ENCODE measurements around the gene AGMO.

DNA sequence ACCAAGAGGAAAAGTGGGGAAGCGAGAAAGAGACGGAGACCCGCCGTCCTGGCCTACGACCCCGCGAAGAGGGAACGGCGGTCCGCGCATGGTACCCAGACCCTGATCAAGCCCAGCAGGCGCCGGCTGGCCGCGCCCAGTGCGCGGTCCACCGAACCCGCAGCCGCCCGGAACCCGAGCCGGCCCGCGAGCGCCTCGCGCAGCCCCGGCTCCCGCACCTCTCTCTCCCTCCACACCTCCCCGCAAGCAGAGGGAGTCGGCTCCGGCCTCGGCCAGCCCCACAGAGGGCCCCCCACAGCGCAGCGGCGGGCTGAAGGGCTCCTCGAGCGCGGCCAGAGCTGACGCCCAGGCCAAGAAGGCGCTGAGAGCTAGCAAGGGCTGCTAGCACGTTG, 164.7 kb downstream of the AGMO start:
- TF ChIP-seq, protein P1, sequence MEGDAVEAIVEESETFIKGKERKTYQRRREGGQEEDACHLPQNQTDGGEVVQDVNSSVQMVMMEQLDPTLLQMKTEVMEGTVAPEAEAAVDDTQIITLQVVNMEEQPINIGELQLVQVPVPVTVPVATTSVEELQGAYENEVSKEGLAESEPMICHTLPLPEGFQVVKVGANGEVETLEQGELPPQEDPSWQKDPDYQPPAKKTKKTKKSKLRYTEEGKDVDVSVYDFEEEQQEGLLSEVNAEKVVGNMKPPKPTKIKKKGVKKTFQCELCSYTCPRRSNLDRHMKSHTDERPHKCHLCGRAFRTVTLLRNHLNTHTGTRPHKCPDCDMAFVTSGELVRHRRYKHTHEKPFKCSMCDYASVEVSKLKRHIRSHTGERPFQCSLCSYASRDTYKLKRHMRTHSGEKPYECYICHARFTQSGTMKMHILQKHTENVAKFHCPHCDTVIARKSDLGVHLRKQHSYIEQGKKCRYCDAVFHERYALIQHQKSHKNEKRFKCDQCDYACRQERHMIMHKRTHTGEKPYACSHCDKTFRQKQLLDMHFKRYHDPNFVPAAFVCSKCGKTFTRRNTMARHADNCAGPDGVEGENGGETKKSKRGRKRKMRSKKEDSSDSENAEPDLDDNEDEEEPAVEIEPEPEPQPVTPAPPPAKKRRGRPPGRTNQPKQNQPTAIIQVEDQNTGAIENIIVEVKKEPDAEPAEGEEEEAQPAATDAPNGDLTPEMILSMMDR (conservative IDR thresholded peaks at IDR 0.05; ENCODE audit: low read depth, low read length): no peak
- TF ChIP-seq EZH2phosphoT487 (IDR thresholded peaks at IDR 0.05; ENCODE audit: borderline replicate concordance, low read length): no peak

All from PC-3 (cell line).